ENCODE measurements around the gene ANKRD12. TPM values are rescaled to one million over a fixed set of nuclear protein-coding genes. Genes with fewer than 3 reads are reported as not detected.

The ANKRD12 gene
- total RNA-seq, 1 experiment from 2014 or later: 23.5 TPM

DNA sequence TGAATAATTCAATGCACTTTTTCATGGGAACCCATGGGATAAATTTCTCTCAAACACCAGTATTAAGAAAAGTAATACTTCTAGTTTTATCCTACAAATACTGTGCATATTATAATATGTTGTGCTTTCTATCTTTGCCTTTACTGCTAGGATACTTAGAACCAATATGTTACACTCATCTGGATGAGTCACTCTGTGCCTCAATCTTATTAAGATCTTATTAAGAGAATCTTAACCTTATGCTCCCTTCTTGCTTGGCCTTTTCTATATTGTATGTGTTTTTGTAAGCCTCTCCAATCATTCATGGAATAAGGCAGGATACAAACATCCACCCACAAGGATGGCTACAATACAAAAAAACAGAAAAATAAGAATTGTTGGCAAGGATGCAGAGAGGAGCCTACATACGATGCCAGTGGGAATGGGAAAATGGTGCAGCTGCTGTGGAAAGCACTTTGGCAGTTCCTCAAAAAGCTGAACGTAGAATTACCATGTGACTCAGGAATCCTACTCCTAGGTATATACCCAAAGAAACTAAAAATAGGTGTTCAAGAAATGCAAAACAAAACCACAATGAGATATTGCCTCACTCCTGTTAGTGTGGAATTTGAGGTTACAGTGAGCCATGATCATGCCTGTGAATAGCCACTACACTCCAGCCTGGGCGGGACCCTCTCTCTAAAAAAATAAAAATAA lies 187.3 kb downstream of the ANKRD12 start:
- Histone ChIP-seq H3K36me3 (ENCODE audit: control insufficient read depth in 1 of 2, insufficient read depth in 2 of 2, low read length in 2 of 2) (no peaks in the 10 kb centered on the region), H3K9me3 (ENCODE audit: control insufficient read depth in 1 of 2, insufficient read depth in 1 of 2, low read depth in 1 of 2, low read length in 2 of 2) (no peaks in the 10 kb centered on the region; a peak in 1 of 4 replicates), H3K9ac (ENCODE audit: low read length) (no peak overlapping the region), H3K4me1 (ENCODE audit: control insufficient read depth in 1 of 2, insufficient read depth in 2 of 2, low read length in 2 of 2) (no peaks in the 10 kb centered on the region), H3K4me2 (ENCODE audit: low read length) (no peak overlapping the region), H3K27me3 (ENCODE audit: insufficient read depth, low read length) (no peaks in the 10 kb centered on the region), H3K4me3 (replicated peaks in 1 of 2; ENCODE audit: low read depth in 1 of 2, low read length in 2 of 2) (no peak overlapping the region), H3K79me2 (ENCODE audit: insufficient read depth, low read length) (no peaks in the 10 kb centered on the region), H2AFZ (ENCODE audit: low read depth, low read length, poor library complexity, severe bottlenecking) (no peak overlapping the region), H3K9me2 (ENCODE audit: insufficient read depth) (no peaks in the 10 kb centered on the region), H3K27ac (ENCODE audit: low read depth, low read length) (no peak overlapping the region), H4K20me1 (ENCODE audit: insufficient read depth) (no peaks in the 10 kb centered on the region)
- no peak for TF ChIP-seq MAX (IDR thresholded peaks at IDR 0.05)
- no peak for TF ChIP-seq SRF (IDR thresholded peaks at IDR 0.05; ENCODE audit: low read depth)
- TF ChIP-seq, protein P1, sequence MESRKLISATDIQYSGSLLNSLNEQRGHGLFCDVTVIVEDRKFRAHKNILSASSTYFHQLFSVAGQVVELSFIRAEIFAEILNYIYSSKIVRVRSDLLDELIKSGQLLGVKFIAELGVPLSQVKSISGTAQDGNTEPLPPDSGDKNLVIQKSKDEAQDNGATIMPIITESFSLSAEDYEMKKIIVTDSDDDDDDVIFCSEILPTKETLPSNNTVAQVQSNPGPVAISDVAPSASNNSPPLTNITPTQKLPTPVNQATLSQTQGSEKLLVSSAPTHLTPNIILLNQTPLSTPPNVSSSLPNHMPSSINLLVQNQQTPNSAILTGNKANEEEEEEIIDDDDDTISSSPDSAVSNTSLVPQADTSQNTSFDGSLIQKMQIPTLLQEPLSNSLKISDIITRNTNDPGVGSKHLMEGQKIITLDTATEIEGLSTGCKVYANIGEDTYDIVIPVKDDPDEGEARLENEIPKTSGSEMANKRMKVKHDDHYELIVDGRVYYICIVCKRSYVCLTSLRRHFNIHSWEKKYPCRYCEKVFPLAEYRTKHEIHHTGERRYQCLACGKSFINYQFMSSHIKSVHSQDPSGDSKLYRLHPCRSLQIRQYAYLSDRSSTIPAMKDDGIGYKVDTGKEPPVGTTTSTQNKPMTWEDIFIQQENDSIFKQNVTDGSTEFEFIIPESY (IDR thresholded peaks at IDR 0.05; ENCODE audit: extremely low read depth, insufficient replicate concordance, low read length): no peak
- TF ChIP-seq POLR2A (IDR thresholded peaks at IDR 0.05; ENCODE audit: borderline replicate concordance, extremely low read depth, insufficient read depth, insufficient read length): no peak
- TF ChIP-seq JUND (IDR thresholded peaks at IDR 0.05): no peak
- TF ChIP-seq REST (IDR thresholded peaks at IDR 0.05; ENCODE audit: low read depth): no peak
- no peak for TF ChIP-seq FOSL1 (IDR thresholded peaks at IDR 0.05; ENCODE audit: low read depth)
- no peak for TF ChIP-seq SP1 (IDR thresholded peaks at IDR 0.05; ENCODE audit: low read depth)
- TF ChIP-seq ZNF274 (IDR thresholded peaks at IDR 0.05; ENCODE audit: low read depth, low read length): no peak
- TF ChIP-seq POLR2AphosphoS5 (IDR thresholded peaks at IDR 0.05; ENCODE audit: low read depth, low read length): no peak
- no peak for TF ChIP-seq TCF7L2 (IDR thresholded peaks at IDR 0.05; ENCODE audit: borderline replicate concordance, extremely low read depth, insufficient read depth, insufficient read length)
- TF ChIP-seq CBX3 (IDR thresholded peaks at IDR 0.05; ENCODE audit: low read depth): no peak
- TF ChIP-seq CEBPB (IDR thresholded peaks at IDR 0.05; ENCODE audit: low read depth): no peak
- TF ChIP-seq, protein P2, sequence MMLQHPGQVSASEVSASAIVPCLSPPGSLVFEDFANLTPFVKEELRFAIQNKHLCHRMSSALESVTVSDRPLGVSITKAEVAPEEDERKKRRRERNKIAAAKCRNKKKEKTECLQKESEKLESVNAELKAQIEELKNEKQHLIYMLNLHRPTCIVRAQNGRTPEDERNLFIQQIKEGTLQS (IDR thresholded peaks at IDR 0.05): no peak
- TF ChIP-seq EGR1 (IDR thresholded peaks at IDR 0.05; ENCODE audit: low read depth): no peak
- TF ChIP-seq YY1 (IDR thresholded peaks at IDR 0.05; ENCODE audit: extremely low read depth, insufficient replicate concordance, low read depth, low read length): no peak
- no peak for TF ChIP-seq SIN3A (IDR thresholded peaks at IDR 0.05; ENCODE audit: low read depth)
- no peak for TF ChIP-seq ZFX (IDR thresholded peaks at IDR 0.05)
- no peak for TF ChIP-seq RAD21 (IDR thresholded peaks at IDR 0.05; ENCODE audit: low read depth)
- no peak for TF ChIP-seq ELF1 (IDR thresholded peaks at IDR 0.05; ENCODE audit: borderline replicate concordance, low read depth)
- intact Hi-C loops (cut with micrococcal nuclease): no loop called here
- no peak for ATAC-seq
- CTCF ChIA-PET: no interaction called here
- DNase-seq (ENCODE audit: low read depth, low spot score): no peak
- POLR2A ChIA-PET: no interaction called here
- RAD21 ChIA-PET (ENCODE audit: low non-redundant PET in 1 of 2, low total read pairs in 2 of 2, uncharacterized antibody in 2 of 2, unreplicated experiment in 2 of 2): no interaction called here
- BruUV-seq (replicated peaks): no TSS peak
